SJCRH30 (cell line): ENCODE results near the gene C2orf76. TPM values are rescaled to one million over a fixed set of nuclear protein-coding genes. Genes with fewer than 3 reads are reported as not detected.

Source experiments
- DNase-seq, 2 experiments: peaks; one replicate each; pipeline ENCODE4 v3.0.0-alpha.2; 2015 to 2020
- H3K27ac ChIP-seq: fragments of 250-450 bp; sonication (Bioruptor Pico); 2 replicates; pipeline ENCODE4 v1.5.1; 2020; ENCODE audit warnings: mild to moderate bottlenecking, moderate library complexity
- H3K27me3 ChIP-seq: fragments of 250-450 bp; sonication (Bioruptor Pico); 2 replicates; pipeline ENCODE4 v1.5.1; 2020; ENCODE audit warnings: mild to moderate bottlenecking, moderate library complexity
- H3K36me3 ChIP-seq: fragments of 250-450 bp; sonication (Bioruptor Pico); 2 replicates; pipeline ENCODE4 v1.5.1; 2020; ENCODE audit warnings: mild to moderate bottlenecking, moderate library complexity
- H3K4me1 ChIP-seq: fragments of 250-450 bp; sonication (Bioruptor Pico); 2 replicates; pipeline ENCODE4 v1.5.1; 2020; ENCODE audit warnings: mild to moderate bottlenecking, moderate library complexity
- H3K4me3 ChIP-seq: fragments of 250-450 bp; sonication (Bioruptor Pico); 2 replicates; pipeline ENCODE4 v1.5.1; 2020; ENCODE audit warnings: mild to moderate bottlenecking, moderate library complexity
- H3K9me3 ChIP-seq: fragments of 250-450 bp; sonication (Bioruptor Pico); replicated peaks from 2 replicates; pipeline ENCODE4 v1.5.1; 2020; ENCODE audit warnings: mild to moderate bottlenecking, moderate library complexity
- total RNA-seq: library from RNA; depleted of rRNA; stranded (reverse); fragments of >200 nt; shearing (Covaris generic); gene quantifications from 2 replicates; pipeline ENCODE4 v1.2.3, GENCODE V29; 2014

C2orf76 gene
- total RNA-seq, 1 experiment from 2014 or later = 7.0 TPM

DNA sequence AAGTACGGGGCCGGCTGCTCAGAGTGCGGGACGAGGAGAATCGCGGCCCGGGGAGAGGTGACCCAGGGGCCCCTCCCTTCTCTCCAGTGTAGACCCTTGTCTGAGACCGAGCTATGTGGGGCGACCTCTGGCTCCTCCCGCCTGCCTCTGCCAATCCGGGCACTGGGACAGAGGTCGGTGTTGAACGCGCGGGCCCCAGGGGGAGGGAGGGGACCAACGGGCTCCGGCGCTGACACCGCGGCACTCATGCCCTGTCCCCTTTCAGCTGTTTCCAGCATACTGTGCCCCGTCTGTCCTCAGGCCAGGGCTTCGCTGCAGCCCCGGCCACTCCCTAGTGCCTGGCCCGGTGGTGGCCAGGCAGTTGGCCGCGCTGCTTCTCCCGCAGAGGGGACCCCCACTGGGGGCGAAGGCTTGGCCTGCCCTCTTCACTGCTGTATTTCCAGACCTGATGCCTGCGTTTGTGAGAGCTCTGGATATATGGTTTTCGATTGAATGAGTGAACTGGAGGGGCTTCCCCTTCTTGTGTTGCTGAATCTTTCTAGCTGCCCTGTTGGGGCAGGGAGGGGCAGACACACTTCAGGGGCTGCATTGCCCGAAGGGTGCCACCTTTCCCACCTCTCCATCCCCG is 952 bp upstream of the C2orf76 start:
- H3K9me3 ChIP-seq = no peaks in the 10 kb centered on the region
- H3K27ac ChIP-seq = peak overlapping the region; percentile 82
- H3K36me3 ChIP-seq = peaks cover 44% of the 10 kb centered on the region
- peak; percentile 75 to 76 for DNase-seq
- peak overlapping the region; percentile 71 for H3K4me3 ChIP-seq
- peaks cover 7% of the 10 kb centered on the region; the same call in 1 of the 2 replicates for H3K4me1 ChIP-seq
- no peaks in the 10 kb centered on the region for H3K27me3 ChIP-seq

DNA sequence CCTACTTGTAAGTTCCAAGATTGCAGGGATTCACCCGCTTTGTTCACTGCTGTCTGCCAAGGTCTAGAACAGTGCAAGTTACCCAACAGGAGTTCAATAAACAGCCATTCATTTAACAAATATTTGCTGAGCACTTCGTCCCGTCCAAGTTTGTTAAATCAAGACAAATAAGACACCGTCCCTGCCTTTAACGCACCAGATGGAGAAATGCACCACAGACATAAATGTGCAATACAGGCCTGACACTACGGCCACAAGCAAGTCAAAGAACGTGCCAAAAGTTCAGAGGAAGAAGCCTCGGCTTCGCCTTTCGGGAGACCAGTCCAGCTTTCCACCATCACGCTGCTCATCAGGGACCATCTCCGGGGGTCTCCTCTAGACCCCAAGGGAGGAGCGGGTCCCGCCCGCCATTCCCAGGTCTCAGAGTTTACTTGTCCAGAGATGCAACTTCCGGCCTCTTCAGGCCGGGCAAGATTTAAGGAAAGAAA is 429 bp downstream of the C2orf76 start:
- H3K27me3 ChIP-seq = no peaks in the 10 kb centered on the region
- H3K27ac ChIP-seq = peak overlapping the region; percentile 82
- DNase-seq = no peak
- H3K4me3 ChIP-seq = peak overlapping the region; percentile 71
- H3K4me1 ChIP-seq = peaks cover 7% of the 10 kb centered on the region; the same call in 1 of the 2 replicates
- peaks cover 30% of the 10 kb centered on the region for H3K36me3 ChIP-seq
- no peaks in the 10 kb centered on the region for H3K9me3 ChIP-seq

- H3K4me3 ChIP-seq = peak overlapping the region; percentile 71
- no peak for DNase-seq
- no peaks in the 10 kb centered on the region for H3K27me3 ChIP-seq
- H3K36me3 ChIP-seq = peaks cover 22% of the 10 kb centered on the region
- H3K27ac ChIP-seq = no peak overlapping the region
- H3K4me1 ChIP-seq = peaks cover 7% of the 10 kb centered on the region; the same call in 1 of the 2 replicates
- H3K9me3 ChIP-seq = no peaks in the 10 kb centered on the region
Measured at GRCh38 chr2:119365436-119365835, 1.2 kb downstream of the C2orf76 start.

- no peaks in the 10 kb centered on the region for H3K27me3 ChIP-seq
Measured at GRCh38 chr2:119364798-119365197, 1.8 kb downstream of the C2orf76 start.

GRCh38 chr2:119360423-119360966 is 6.1 kb downstream of the C2orf76 start:
- Histone ChIP-seq H3K4me3 (no peak overlapping the region), H3K36me3 (no peaks in the 10 kb centered on the region), H3K9me3 (no peaks in the 10 kb centered on the region), H3K27ac (no peak overlapping the region), H3K4me1 (no peaks in the 10 kb centered on the region), H3K27me3 (no peaks in the 10 kb centered on the region)
- DNase-seq = no peak

More at GRCh38 chr2:119364798-119365197, 1.8 kb downstream of the C2orf76 start:
- H3K36me3 ChIP-seq = peaks cover 16% of the 10 kb centered on the region
- no peak overlapping the region for H3K4me3 ChIP-seq
- no peak for DNase-seq
- peaks cover 7% of the 10 kb centered on the region; the same call in 1 of the 2 replicates for H3K4me1 ChIP-seq
- H3K9me3 ChIP-seq = no peaks in the 10 kb centered on the region
- no peak overlapping the region for H3K27ac ChIP-seq

DNA sequence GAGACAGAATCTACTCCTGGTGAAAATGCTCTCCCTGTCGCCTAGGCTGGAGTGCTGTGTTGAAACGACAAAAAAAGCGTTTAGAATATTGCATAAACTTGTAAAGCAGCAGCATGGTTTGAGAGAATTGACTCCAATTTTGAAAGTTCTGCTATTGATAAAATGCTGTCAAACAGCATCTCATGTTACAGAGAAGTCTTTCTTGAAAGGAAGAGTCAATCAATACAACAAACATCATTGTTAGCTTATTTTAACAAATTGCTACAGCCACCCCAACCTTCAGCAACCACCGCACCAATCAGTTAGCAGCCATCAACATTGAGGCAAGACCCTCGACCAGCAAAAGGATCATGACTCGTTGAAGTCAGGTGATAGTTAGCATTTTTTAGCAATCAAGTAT is 6.9 kb downstream of the C2orf76 start:
- Histone ChIP-seq H3K27me3 (no peaks in the 10 kb centered on the region), H3K4me3 (no peak overlapping the region), H3K36me3 (no peaks in the 10 kb centered on the region), H3K9me3 (no peaks in the 10 kb centered on the region), H3K27ac (no peak overlapping the region), H3K4me1 (no peaks in the 10 kb centered on the region)
- no peak for DNase-seq

GRCh38 chr2:119354860-119355259 is 11.8 kb downstream of the C2orf76 start:
- Histone ChIP-seq H3K36me3 (no peaks in the 10 kb centered on the region), H3K27ac (no peak overlapping the region), H3K4me1 (no peaks in the 10 kb centered on the region), H3K27me3 (no peaks in the 10 kb centered on the region), H3K9me3 (no peaks in the 10 kb centered on the region), H3K4me3 (no peak overlapping the region)
- no peak for DNase-seq

DNA sequence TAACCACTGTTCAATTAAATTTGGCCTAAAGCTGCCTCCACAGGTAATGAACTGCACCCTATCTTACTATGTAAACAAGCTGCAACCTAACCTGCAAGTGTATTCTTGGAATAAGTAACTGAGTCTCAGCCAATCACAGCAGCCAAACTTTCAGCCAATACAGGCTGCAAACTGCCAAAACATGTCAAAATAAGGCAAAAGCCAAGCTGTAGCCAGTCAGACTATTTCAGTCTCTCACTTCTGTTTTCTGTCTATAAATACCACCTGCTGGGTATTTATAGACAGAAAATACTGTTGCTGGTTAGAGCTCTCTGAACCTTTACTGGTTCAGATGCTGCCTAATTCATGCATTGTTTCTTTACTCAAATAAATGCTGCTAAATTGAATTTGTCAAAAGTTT is 14.3 kb downstream of the C2orf76 start:
- no peak overlapping the region for H3K4me3 ChIP-seq
- no peaks in the 10 kb centered on the region for H3K27me3 ChIP-seq
- no peaks in the 10 kb centered on the region for H3K4me1 ChIP-seq
- no peak overlapping the region for H3K27ac ChIP-seq
- H3K9me3 ChIP-seq = no peaks in the 10 kb centered on the region
- H3K36me3 ChIP-seq = no peaks in the 10 kb centered on the region
- no peak for DNase-seq

DNA sequence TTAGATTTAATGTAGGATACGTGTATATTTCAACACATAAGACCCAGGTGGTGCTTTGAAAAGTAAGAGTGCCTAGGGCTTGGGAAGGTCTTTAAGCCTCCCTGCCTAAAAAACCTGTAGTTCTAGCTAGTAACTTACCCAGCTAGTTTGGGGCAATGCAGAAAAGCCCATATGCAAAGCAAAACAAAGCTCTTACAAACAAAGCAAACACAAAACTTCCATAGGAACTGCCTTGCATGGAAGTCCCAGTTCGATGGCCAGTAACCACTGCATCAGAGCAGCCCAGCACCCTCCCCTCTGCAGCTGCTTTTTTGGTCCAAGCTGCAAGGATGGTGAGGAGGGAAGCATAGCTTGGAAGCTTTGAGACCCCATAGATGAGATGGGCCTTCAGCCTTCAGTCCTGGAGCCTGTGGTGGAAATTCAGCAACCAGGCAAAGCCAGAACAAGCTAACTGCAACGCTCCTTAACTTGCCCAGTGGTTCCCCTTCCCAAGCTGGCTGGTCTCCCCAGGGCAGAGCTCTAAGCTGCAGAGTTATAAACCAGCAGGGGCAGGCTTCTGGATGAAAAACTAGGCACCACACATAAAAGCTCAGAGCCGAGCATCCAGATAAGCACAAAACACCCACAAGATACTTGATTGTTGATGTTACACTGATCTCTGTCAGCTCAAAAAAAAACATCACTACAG is 16.2 kb downstream of the C2orf76 start:
- Histone ChIP-seq H3K27ac (no peak overlapping the region), H3K4me3 (no peak overlapping the region), H3K27me3 (no peaks in the 10 kb centered on the region; the same call in 1 of the 2 replicates), H3K4me1 (no peaks in the 10 kb centered on the region), H3K9me3 (no peaks in the 10 kb centered on the region), H3K36me3 (no peaks in the 10 kb centered on the region)
- DNase-seq = no peak

- Histone ChIP-seq H3K9me3 (no peaks in the 10 kb centered on the region), H3K27ac (no peak overlapping the region)
Measured at GRCh38 chr2:119349289-119349688, 17.3 kb downstream of the C2orf76 start.

DNA sequence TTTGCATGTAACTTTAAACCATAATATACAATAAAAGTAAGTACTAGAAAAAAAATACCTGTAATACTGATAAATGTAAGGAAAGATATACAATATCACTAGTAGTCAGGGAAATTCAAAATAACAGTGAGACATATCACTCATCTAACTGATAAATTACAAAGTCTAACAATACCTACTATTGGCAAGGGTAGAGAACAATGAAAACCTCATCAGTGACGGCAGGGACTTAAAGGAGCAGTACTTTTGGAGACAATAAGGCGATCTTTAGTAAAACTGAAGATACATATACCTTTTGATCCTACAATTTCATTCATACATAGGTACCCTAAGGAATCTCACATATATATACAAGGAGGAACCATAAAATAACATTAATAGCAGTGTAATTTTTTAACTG is 24.9 kb downstream of the C2orf76 start:
- H3K27me3 ChIP-seq = no peaks in the 10 kb centered on the region; the same call in 1 of the 2 replicates
- no peaks in the 10 kb centered on the region for H3K4me1 ChIP-seq
- H3K4me3 ChIP-seq = no peak overlapping the region
- DNase-seq = no peak
- no peaks in the 10 kb centered on the region for H3K36me3 ChIP-seq
- H3K27ac ChIP-seq = no peak overlapping the region
- H3K9me3 ChIP-seq = no peaks in the 10 kb centered on the region

More at GRCh38 chr2:119349289-119349688, 17.3 kb downstream of the C2orf76 start:
- Histone ChIP-seq H3K4me1 (no peaks in the 10 kb centered on the region), H3K27me3 (no peaks in the 10 kb centered on the region; the same call in 1 of the 2 replicates), H3K36me3 (no peaks in the 10 kb centered on the region), H3K4me3 (no peak overlapping the region)
- DNase-seq = no peak

GRCh38 chr2:119339562-119339923 is 27.1 kb downstream of the C2orf76 start:
- H3K27me3 ChIP-seq = no peaks in the 10 kb centered on the region
- H3K27ac ChIP-seq = no peak overlapping the region
- H3K4me3 ChIP-seq = no peak overlapping the region
- no peaks in the 10 kb centered on the region for H3K36me3 ChIP-seq
- no peaks in the 10 kb centered on the region for H3K4me1 ChIP-seq
- no peaks in the 10 kb centered on the region for H3K9me3 ChIP-seq
- no peak for DNase-seq

- Histone ChIP-seq H3K27me3 (no peaks in the 10 kb centered on the region), H3K4me3 (no peak overlapping the region), H3K27ac (no peak overlapping the region), H3K9me3 (no peaks in the 10 kb centered on the region), H3K4me1 (no peaks in the 10 kb centered on the region), H3K36me3 (no peaks in the 10 kb centered on the region)
- no peak for DNase-seq
Measured at GRCh38 chr2:119338826-119339561, 27.6 kb downstream of the C2orf76 start.

DNA sequence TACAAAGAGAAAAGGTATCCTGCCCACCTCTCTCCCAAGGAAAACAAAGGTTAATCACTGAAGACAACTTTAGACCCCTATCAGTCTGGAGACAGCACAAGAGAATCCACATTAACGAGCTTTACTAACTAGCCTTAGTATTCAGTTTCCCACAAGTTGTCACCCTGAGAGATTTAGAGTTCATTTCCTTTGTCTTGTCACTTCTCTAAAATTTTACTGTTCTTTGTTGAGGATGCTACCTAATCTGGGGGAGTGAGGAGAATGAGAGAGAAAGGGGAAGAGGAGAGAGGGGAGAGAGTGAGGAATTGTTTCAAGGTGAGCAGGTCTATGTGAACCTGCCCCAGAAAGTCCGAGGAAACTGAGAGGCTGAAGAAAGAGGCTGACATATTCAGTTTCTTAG is 28.4 kb downstream of the C2orf76 start:
- Histone ChIP-seq H3K27me3 (no peaks in the 10 kb centered on the region), H3K36me3 (no peaks in the 10 kb centered on the region), H3K27ac (no peak overlapping the region), H3K4me3 (no peak overlapping the region), H3K9me3 (no peaks in the 10 kb centered on the region), H3K4me1 (no peaks in the 10 kb centered on the region)
- no peak for DNase-seq

DNA sequence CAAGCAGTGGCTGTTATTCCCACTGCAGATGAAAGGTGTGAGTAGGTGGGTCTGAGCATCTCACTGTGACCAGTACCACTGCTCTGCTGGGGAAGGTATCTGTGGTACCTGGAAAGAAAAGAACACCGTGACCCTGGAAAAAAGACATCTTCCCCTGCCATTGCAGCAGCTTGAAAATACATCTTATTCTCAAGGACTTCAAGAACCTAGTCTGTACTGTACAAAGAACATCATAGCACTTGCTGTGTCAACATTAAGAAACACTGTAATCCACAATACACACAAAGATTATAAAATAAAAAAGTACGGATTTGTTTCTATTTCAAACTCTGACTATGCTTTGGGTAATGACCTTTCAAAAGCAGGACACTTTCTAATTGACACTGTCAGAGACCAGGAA is 28.9 kb downstream of the C2orf76 start:
- DNase-seq = no peak
- Histone ChIP-seq H3K4me3 (no peak overlapping the region), H3K36me3 (no peaks in the 10 kb centered on the region), H3K27ac (no peak overlapping the region), H3K9me3 (no peaks in the 10 kb centered on the region), H3K27me3 (no peaks in the 10 kb centered on the region), H3K4me1 (no peaks in the 10 kb centered on the region)
